Stomach (tissue), 4 donors: ENCODE data around the gene LILRB4.
"Not testable (repeated sequence)": the region's sequence is repeated elsewhere in the genome, so short reads cannot be mapped to it uniquely, and the experiment has no call there.

Experiments used
- CTCF ChIP-seq, 7 experiments: fragments of 450-650 bp in 4 of 7; fragments of 200-600 bp in 3 of 7; sonication (generic) in 3 of 7; IDR thresholded peaks; one replicate each; pipeline ENCODE4 v1.5.1; 2016 to 2019; ENCODE audit warnings: antibody characterized with exemption in 7 of 7, control low read depth in 2 of 7, mild to moderate bottlenecking in 1 of 7
- EP300 ChIP-seq: sonication (generic); formaldehyde crosslinking; IDR thresholded peaks from one replicate; pipeline ENCODE4 v1.6.1; 2017; ENCODE audit warnings: antibody characterized with exemption

DNA sequence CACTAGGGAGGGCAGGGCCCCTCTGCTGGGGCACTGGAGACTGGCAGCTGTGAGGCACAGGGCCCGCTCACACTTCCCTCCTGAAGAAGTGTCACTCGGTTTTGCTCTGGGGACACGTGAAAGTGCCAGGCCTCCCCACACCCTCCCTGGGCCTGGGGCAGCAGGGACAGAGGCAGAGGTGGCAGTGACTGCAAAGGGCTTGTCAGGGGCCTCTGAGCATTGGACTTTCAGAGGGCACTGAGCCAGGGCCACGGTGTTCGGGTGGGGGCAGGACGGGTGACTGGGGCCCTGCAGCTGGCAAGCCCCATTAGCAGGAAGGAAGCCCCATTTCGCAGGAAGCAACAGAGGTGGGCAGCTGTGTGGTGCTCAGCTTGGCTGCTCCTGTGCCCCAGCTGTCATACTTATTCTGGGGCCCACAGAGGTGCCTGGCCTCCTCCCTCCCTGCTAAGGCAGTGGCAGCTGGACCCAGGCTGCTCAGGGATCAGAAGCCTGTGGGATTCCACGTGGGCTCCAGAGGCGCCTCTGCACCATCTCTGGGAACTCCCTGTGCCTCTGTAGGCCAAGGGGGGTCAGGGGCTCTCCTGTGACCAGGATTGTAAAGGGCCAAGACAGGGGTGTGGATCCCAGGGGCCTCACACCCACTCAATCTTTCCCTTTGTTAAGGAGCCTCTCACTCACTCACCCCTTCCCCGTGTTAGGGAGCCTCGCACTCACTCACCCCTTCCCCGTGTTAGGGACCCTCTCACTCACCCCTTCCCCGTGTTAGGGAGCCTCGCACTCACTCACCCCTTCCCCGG is 37.7 kb upstream of the LILRB4 start:
- not testable (repeated sequence) for TF ChIP-seq CTCF (IDR thresholded peaks at IDR 0.05); EP300
